GM10248 (cell line): ENCODE results near the gene DUSP10.

Experiments used
- CTCF ChIA-PET: fragments of 300-600 bp; sonication (Branson Sonifier 250); formaldehyde crosslinking; extraction: SDS; loops from one replicate; lab custom pipeline; 2021; ENCODE audit warnings: antibody characterized with exemption; lab: Yijun Ruan, JAX
- POLR2A ChIA-PET: fragments of 350-650 bp; sonication (Branson Sonifier 250); formaldehyde crosslinking; extraction: SDS; loops from one replicate; lab custom pipeline; 2020; ENCODE audit warnings: antibody characterized with exemption; lab: Yijun Ruan, JAX
- DNase-seq: peaks from one replicate; pipeline ENCODE4 v3.0.0; 2012; ENCODE audit errors: extremely low spot score
- TF ChIP-seq, protein P1 (sequence below): IDR thresholded peaks from 2 replicates; pipeline ENCODE4 v1.5.1; 2012; ENCODE audit warnings: mild to moderate bottlenecking, low read depth; ENCODE audit errors: extremely low read depth, missing control alignments, control extremely low read depth

Gene DUSP10

DNA sequence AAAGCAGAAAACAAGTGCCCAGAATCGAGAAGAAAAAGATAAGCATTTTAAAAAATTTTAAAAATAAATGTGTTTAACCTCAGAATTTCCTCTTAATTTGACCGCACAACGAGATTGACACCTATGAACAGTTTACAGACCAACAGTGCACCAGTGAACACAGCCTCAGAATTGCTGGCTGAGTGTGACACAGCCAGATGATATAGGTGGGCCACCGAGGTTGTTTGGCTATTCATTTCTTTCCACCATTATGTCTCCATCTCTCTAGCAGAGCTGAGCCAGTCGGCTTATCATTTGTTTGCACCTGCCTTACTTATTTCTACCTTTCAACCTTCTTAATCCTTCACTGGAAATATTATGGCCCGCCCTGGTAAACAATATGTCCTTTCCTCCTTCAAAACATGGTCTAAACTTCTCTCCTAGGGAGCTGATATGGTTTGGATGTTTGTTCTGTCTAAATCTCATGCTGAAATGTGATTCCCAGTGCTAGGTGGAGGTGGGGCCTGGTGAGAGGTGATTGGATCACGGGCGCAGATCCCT is 86.1 kb downstream of the DUSP10 start:
- TF ChIP-seq, protein P1, sequence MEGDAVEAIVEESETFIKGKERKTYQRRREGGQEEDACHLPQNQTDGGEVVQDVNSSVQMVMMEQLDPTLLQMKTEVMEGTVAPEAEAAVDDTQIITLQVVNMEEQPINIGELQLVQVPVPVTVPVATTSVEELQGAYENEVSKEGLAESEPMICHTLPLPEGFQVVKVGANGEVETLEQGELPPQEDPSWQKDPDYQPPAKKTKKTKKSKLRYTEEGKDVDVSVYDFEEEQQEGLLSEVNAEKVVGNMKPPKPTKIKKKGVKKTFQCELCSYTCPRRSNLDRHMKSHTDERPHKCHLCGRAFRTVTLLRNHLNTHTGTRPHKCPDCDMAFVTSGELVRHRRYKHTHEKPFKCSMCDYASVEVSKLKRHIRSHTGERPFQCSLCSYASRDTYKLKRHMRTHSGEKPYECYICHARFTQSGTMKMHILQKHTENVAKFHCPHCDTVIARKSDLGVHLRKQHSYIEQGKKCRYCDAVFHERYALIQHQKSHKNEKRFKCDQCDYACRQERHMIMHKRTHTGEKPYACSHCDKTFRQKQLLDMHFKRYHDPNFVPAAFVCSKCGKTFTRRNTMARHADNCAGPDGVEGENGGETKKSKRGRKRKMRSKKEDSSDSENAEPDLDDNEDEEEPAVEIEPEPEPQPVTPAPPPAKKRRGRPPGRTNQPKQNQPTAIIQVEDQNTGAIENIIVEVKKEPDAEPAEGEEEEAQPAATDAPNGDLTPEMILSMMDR = no peak
- ChIA-PET POLR2A (no interaction called here), CTCF (interaction anchor here (1.4 to 1.6 kb wide), 2 partner anchors 14 kb away, joined by 3 to 4 read pairs; no protein-coding TSS in a partner anchor)
- no peak for DNase-seq
